Vagina (tissue), 2 donors: ENCODE results near the gene GALNT3.

ENCODE experiments used
- POLR2A ChIP-seq, 2 donors: fragments of 450-650 bp; IDR thresholded peaks; one replicate each; pipeline ENCODE4 v1.6.1; 2017; ENCODE audit warnings: antibody characterized with exemption in 2 of 2, mild to moderate bottlenecking in 2 of 2, moderate library complexity in 2 of 2
- POLR2AphosphoS5 ChIP-seq, 2 donors: sonication (generic); formaldehyde crosslinking; IDR thresholded peaks; one replicate each; pipeline ENCODE4 v1.9.0; 2017; ENCODE audit warnings: antibody characterized with exemption in 2 of 2, mild to moderate bottlenecking in 2 of 2, low read depth in 1 of 2; ENCODE audit not compliant: insufficient read depth in 1 of 2
- TF ChIP-seq, protein P1 (sequence below), 3 experiments: fragments of 450-650 bp in 2 of 3; fragments of 200-600 bp in 1 of 3; sonication (generic) in 1 of 3; IDR thresholded peaks; one replicate each; pipeline ENCODE4 v1.5.1; 2017 to 2019; ENCODE audit warnings: antibody characterized with exemption in 3 of 3, mild to moderate bottlenecking in 2 of 3, moderate library complexity in 2 of 3

DNA sequence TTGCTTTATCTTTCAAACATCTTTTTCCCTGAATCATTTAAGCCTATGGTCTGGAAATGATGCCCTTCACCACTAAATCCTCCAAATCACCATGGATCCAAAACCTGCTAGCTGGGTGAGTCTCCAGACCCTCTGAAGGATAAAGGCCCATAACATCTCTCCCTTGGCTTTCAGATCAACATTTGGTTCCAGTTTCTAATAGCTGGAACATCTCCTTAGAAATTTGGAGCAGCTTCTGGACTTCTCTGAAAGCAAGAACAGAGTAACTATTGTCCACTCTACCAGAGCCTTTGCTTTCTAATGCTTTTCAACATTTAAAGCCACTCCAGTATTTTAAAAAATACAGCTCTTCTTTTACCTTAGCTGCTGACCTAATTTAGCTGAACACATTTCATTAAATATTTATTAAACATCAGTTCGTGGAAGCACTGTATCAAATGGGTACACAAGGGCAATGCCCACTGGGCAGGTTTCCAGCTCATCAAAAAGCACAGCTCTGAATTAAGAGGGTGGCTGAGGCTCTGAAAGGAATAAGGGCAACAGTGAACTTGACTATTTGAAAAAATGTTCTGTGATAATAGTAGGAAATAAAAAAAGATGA, 75.3 kb downstream of the GALNT3 start:
- TF ChIP-seq, protein P1, sequence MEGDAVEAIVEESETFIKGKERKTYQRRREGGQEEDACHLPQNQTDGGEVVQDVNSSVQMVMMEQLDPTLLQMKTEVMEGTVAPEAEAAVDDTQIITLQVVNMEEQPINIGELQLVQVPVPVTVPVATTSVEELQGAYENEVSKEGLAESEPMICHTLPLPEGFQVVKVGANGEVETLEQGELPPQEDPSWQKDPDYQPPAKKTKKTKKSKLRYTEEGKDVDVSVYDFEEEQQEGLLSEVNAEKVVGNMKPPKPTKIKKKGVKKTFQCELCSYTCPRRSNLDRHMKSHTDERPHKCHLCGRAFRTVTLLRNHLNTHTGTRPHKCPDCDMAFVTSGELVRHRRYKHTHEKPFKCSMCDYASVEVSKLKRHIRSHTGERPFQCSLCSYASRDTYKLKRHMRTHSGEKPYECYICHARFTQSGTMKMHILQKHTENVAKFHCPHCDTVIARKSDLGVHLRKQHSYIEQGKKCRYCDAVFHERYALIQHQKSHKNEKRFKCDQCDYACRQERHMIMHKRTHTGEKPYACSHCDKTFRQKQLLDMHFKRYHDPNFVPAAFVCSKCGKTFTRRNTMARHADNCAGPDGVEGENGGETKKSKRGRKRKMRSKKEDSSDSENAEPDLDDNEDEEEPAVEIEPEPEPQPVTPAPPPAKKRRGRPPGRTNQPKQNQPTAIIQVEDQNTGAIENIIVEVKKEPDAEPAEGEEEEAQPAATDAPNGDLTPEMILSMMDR (IDR thresholded peaks at IDR 0.05), result no peak
- no peak for TF ChIP-seq POLR2AphosphoS5 (IDR thresholded peaks at IDR 0.05; ENCODE audit: insufficient read depth in 1 of 2, low read depth in 1 of 2)
- no peak for TF ChIP-seq POLR2A (IDR thresholded peaks at IDR 0.05)
